Measurements from ENCODE around the gene HAPLN2. TPM values are rescaled to one million over a fixed set of nuclear protein-coding genes. Genes with fewer than 3 reads are reported as not detected.

HAPLN2 gene
- total and polyA plus RNA-seq, 2 of the 8 experiments (the other 6 are each of a cell fraction or from before 2014, with no cell fraction given) = 0.19 to 0.51 TPM

- H4K8ac ChIP-seq (ENCODE audit: extremely low read depth, insufficient read depth, low read length) = no peak overlapping the region
- H2BK12ac ChIP-seq (ENCODE audit: low read depth, low read length) = no peak overlapping the region
- H3K9me3 ChIP-seq (ENCODE audit: insufficient read depth in 2 of 2, low read depth in 1 of 2, low read length in 1 of 2) = no peaks in the 10 kb centered on the region
- H3K4ac ChIP-seq (replicated peaks; ENCODE audit: insufficient read length, low read depth, low read length) = no peak overlapping the region
- H3K79me2 ChIP-seq (ENCODE audit: control insufficient read depth in 1 of 2, insufficient read depth in 2 of 2, low read length in 2 of 2) = no peaks in the 10 kb centered on the region
- H3K27me3 ChIP-seq (replicated peaks in 1 of 4; ENCODE audit: control insufficient read depth in 3 of 4, extremely low read depth in 1 of 4, insufficient read depth in 3 of 4, low read length in 3 of 4) = peaks cover 0 to 4% (median 2%) of the 10 kb centered on the region in 4 experiments; a peak in 3 of 7 replicates
- no peak overlapping the region for H2BK120ac ChIP-seq (replicated peaks; ENCODE audit: low read depth, low read length)
- WGBS, 2 experiments (ENCODE audit: extremely low coverage in 1 of 2, insufficient coverage in 1 of 2, insufficient read length in 1 of 2, insufficient replicate concordance in 2 of 2, low coverage in 1 of 2, low lambda C conversion rate in 2 of 2, missing lambda C conversion rate in 1 of 2) = 71% methylated on average over 3 of the region's 3 CpGs; no CpG with 5 or more reads in 1 of the 2 experiments
- no peak overlapping the region for H4K5ac ChIP-seq (ENCODE audit: insufficient read length, low read depth, low read length)
- H3K36me3 ChIP-seq (ENCODE audit: control insufficient read depth in 2 of 4, insufficient read depth in 4 of 4, low read length in 3 of 4) = no peaks in the 10 kb centered on the region
- H3K27ac ChIP-seq (ENCODE audit: low read depth, low read length) = no peak overlapping the region
- H2AFZ ChIP-seq (ENCODE audit: low read length) = no peak overlapping the region
- no peak overlapping the region for H3K14ac ChIP-seq (ENCODE audit: insufficient read length)
- no peak overlapping the region for H2BK20ac ChIP-seq (ENCODE audit: low read length)
- ChIA-PET CTCF (ENCODE audit: partially characterized antibody) (interaction anchor here (1.3 to 43.0 kb wide), 5 partner anchors 11 to 52 kb away, joined by 4 to 868 read pairs (median 520); partner anchors contain the start of genes BCAN, HAPLN2 and NES), POLR2A (ENCODE audit: partially characterized antibody) (interaction anchor here (1.2 kb wide), 1 partner anchor 12 kb away, joined by 4 read pairs; no protein-coding TSS in a partner anchor)
- H3K9ac ChIP-seq (replicated peaks in 1 of 4; ENCODE audit: extremely low read depth in 1 of 4, low read depth in 3 of 4, low read length in 3 of 4) = no peak overlapping the region
- H3K23ac ChIP-seq (ENCODE audit: insufficient read length) = no peak overlapping the region
- H2AK5ac ChIP-seq (ENCODE audit: low read depth, low read length) = no peak overlapping the region
- DNase-seq (ENCODE audit: low read depth in 1 of 2, low spot score in 2 of 2) (no peak), FAIRE-seq (no peak)
- H3K4me3 ChIP-seq (ENCODE audit: extremely low read depth in 1 of 4, insufficient read depth in 2 of 4, low read depth in 3 of 4, low read length in 4 of 4) = no peak overlapping the region
- H2BK15ac ChIP-seq (ENCODE audit: low read length) = no peak overlapping the region
- no peak overlapping the region for H3K56ac ChIP-seq (replicated peaks; ENCODE audit: insufficient read length, low read depth, low read length)
- no peak overlapping the region for H3K4me2 ChIP-seq (ENCODE audit: insufficient read depth in 1 of 2, low read depth in 2 of 2, low read length in 2 of 2)
- H4K20me1 ChIP-seq (replicated peaks in 1 of 2; ENCODE audit: control insufficient read depth in 1 of 2, insufficient read depth in 2 of 2, low read length in 2 of 2) = no peaks in the 10 kb centered on the region
- H3K18ac ChIP-seq (ENCODE audit: extremely low read depth, low read length) = no peak overlapping the region
- H3K79me1 ChIP-seq (ENCODE audit: low read depth, low read length) = no peaks in the 10 kb centered on the region; the same call in 1 of the 2 replicates
- H4K91ac ChIP-seq (replicated peaks; ENCODE audit: insufficient read length, low read length) = no peak overlapping the region
- no peaks in the 10 kb centered on the region for H3K4me1 ChIP-seq (replicated peaks in 1 of 4; ENCODE audit: control insufficient read depth in 3 of 4, insufficient read depth in 4 of 4, low read length in 3 of 4)
- no peak for TF ChIP-seq HDAC2 (IDR thresholded peaks at IDR 0.05; ENCODE audit: borderline replicate concordance in 1 of 2, low read depth in 2 of 2, low read length in 2 of 2)
- H3K23me2 ChIP-seq (ENCODE audit: low read depth, low read length) = no peaks in the 10 kb centered on the region
- H2BK5ac ChIP-seq (ENCODE audit: low read depth, low read length) = no peak overlapping the region
Observed at GRCh38 chr1:156632355-156632754, 13.1 kb downstream of the HAPLN2 start.

Data from H1 (cell line).